GM06990 (cell line): ENCODE results near the gene RAPGEF4.

Experiments
- DNase-seq: peaks from one replicate; pipeline ENCODE4 v3.0.0-alpha.2; 2011; ENCODE audit not compliant: insufficient read length; ENCODE audit errors: extremely low read depth
- H3K27me3 ChIP-seq: replicated peaks from 2 replicates; pipeline ENCODE4 v1.6.0; 2011; ENCODE audit warnings: low read length; ENCODE audit not compliant: control insufficient read depth, insufficient read depth
- H3K36me3 ChIP-seq: 2 replicates; pipeline ENCODE4 v1.5.1; 2011; ENCODE audit warnings: low read length; ENCODE audit not compliant: control insufficient read depth, insufficient read depth
- H3K4me3 ChIP-seq: replicated peaks from 2 replicates; pipeline ENCODE4 v1.5.1; 2011; ENCODE audit warnings: low read depth, mild to moderate bottlenecking, control low read depth, low read length
- TF ChIP-seq, protein P1 (sequence below): IDR thresholded peaks from 2 replicates; pipeline ENCODE4 v1.5.1; 2011; ENCODE audit warnings: low read length, control low read depth, mild to moderate bottlenecking, inconsistent platforms; ENCODE audit not compliant: insufficient read depth, poor library complexity, severe bottlenecking

RAPGEF4 gene

GRCh38 chr2:172969166-172969565 is 233.5 kb downstream of the RAPGEF4 start:
- Histone ChIP-seq H3K4me3 (no peak overlapping the region), H3K27me3 (no peaks in the 10 kb centered on the region; the same call in none of the 2 replicates), H3K36me3 (no peaks in the 10 kb centered on the region)
- TF ChIP-seq, protein P1, sequence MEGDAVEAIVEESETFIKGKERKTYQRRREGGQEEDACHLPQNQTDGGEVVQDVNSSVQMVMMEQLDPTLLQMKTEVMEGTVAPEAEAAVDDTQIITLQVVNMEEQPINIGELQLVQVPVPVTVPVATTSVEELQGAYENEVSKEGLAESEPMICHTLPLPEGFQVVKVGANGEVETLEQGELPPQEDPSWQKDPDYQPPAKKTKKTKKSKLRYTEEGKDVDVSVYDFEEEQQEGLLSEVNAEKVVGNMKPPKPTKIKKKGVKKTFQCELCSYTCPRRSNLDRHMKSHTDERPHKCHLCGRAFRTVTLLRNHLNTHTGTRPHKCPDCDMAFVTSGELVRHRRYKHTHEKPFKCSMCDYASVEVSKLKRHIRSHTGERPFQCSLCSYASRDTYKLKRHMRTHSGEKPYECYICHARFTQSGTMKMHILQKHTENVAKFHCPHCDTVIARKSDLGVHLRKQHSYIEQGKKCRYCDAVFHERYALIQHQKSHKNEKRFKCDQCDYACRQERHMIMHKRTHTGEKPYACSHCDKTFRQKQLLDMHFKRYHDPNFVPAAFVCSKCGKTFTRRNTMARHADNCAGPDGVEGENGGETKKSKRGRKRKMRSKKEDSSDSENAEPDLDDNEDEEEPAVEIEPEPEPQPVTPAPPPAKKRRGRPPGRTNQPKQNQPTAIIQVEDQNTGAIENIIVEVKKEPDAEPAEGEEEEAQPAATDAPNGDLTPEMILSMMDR: no peak
- DNase-seq: no peak

DNA sequence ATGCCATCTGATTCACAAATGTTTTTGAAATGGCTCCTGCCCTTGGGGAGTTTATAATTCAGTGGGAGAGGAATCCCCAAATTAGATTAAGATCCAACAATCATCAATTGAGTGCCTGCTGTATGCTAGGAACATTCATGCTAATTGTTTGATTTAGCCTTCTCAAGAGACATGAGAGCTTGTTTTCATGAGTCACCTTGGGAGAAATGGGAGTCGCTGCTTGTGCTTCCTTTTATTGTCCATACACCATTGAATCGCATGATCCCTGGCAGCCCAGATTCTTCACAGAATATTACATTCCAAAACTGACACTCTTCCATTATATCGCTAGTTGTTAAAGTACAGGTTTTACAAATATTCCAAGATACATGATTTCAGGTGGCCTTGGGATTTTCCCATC is 234.0 kb downstream of the RAPGEF4 start:
- no peaks in the 10 kb centered on the region; the same call in none of the 2 replicates for H3K27me3 ChIP-seq
- no peak for DNase-seq
- no peak overlapping the region for H3K4me3 ChIP-seq
- no peaks in the 10 kb centered on the region for H3K36me3 ChIP-seq
- TF ChIP-seq, protein P1: no peak

DNA sequence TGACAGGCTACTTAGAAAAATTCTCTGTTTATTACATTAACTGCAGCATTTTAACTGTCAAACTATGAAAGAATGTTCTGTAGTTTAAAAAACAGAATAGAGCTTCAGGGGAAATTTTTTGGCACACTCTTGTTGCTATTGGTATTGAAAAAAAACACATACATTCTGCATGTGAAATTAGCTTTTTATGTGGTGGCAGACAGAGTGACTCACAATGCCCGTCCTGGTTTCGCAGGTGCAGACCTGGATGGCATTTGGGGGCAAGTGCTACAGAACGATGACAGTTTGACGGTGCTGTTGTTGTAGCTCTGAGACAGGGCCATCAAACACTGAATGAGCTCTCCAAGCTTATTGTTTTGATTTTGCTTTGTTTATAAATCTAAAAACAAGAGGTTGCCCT is 235.0 kb downstream of the RAPGEF4 start:
- H3K36me3 ChIP-seq: no peaks in the 10 kb centered on the region
- H3K4me3 ChIP-seq: no peak overlapping the region
- TF ChIP-seq, protein P1: no peak
- H3K27me3 ChIP-seq: no peaks in the 10 kb centered on the region; the same call in none of the 2 replicates
- DNase-seq: no peak

GRCh38 chr2:172972005-172972619 is 236.5 kb downstream of the RAPGEF4 start:
- no peaks in the 10 kb centered on the region for H3K36me3 ChIP-seq
- H3K4me3 ChIP-seq: no peak overlapping the region
- DNase-seq: no peak
- TF ChIP-seq, protein P1: peak; percentile 94
- H3K27me3 ChIP-seq: no peaks in the 10 kb centered on the region; the same call in 1 of the 2 replicates

- H3K4me3 ChIP-seq: no peak overlapping the region
- TF ChIP-seq, protein P1: no peak
- H3K27me3 ChIP-seq: no peaks in the 10 kb centered on the region
- no peaks in the 10 kb centered on the region for H3K36me3 ChIP-seq
- DNase-seq: no peak
Measured at GRCh38 chr2:172974762-172975161, 239.1 kb downstream of the RAPGEF4 start.

DNA sequence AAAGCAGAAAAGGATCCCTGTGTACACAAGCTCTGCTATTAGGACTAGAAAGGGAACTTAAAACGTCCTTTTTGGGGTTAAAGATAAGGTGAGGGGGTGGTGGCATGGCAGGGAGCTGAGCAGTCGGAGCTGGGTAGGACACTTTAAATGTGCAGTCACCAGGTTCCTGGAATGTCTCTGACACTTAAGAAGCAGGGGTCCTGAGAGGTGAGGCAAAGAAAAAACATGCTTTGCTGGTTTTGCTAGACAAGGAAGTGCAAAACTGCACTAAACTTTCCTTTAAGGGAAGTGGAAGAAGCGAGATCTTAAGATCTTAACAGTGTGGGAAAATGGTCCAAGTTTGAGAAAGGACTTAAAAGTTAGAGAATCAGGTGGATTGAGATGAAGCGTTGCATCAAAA is 240.5 kb downstream of the RAPGEF4 start:
- H3K36me3 ChIP-seq: no peaks in the 10 kb centered on the region
- no peak overlapping the region for H3K4me3 ChIP-seq

More for the DNA sequence above, 240.5 kb downstream of the RAPGEF4 start:
- TF ChIP-seq, protein P1: no peak
- H3K27me3 ChIP-seq: no peaks in the 10 kb centered on the region
- DNase-seq: no peak
